ENCODE results near the gene RMND5B.
A peak's percentile ranks its signal among the peaks of the same experiment; 100 is the strongest.

The RMND5B gene

GRCh38 chr5:178150977-178151734 is 20.3 kb downstream of the RMND5B start:
- TF ChIP-seq SIN3A (IDR thresholded peaks at IDR 0.05; ENCODE audit: borderline replicate concordance, insufficient read depth, low read length) = no peak
- TF ChIP-seq, protein P1, sequence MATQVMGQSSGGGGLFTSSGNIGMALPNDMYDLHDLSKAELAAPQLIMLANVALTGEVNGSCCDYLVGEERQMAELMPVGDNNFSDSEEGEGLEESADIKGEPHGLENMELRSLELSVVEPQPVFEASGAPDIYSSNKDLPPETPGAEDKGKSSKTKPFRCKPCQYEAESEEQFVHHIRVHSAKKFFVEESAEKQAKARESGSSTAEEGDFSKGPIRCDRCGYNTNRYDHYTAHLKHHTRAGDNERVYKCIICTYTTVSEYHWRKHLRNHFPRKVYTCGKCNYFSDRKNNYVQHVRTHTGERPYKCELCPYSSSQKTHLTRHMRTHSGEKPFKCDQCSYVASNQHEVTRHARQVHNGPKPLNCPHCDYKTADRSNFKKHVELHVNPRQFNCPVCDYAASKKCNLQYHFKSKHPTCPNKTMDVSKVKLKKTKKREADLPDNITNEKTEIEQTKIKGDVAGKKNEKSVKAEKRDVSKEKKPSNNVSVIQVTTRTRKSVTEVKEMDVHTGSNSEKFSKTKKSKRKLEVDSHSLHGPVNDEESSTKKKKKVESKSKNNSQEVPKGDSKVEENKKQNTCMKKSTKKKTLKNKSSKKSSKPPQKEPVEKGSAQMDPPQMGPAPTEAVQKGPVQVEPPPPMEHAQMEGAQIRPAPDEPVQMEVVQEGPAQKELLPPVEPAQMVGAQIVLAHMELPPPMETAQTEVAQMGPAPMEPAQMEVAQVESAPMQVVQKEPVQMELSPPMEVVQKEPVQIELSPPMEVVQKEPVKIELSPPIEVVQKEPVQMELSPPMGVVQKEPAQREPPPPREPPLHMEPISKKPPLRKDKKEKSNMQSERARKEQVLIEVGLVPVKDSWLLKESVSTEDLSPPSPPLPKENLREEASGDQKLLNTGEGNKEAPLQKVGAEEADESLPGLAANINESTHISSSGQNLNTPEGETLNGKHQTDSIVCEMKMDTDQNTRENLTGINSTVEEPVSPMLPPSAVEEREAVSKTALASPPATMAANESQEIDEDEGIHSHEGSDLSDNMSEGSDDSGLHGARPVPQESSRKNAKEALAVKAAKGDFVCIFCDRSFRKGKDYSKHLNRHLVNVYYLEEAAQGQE (IDR thresholded peaks at IDR 0.05; ENCODE audit: insufficient read depth in 1 of 2, low read depth in 2 of 2, low read length in 2 of 2) = no peak
- TF ChIP-seq TAF1 (IDR thresholded peaks at IDR 0.05; ENCODE audit: borderline replicate concordance, insufficient read depth, low read length) = no peak
- TF ChIP-seq FOXP2 (optimal IDR thresholded peaks at IDR 0.05; ENCODE audit: borderline replicate concordance, extremely low read depth, extremely low read length, insufficient read depth) = no peak
- TF ChIP-seq POLR2AphosphoS5 (IDR thresholded peaks at IDR 0.05; ENCODE audit: low read depth, low read length) = no peak

DNA sequence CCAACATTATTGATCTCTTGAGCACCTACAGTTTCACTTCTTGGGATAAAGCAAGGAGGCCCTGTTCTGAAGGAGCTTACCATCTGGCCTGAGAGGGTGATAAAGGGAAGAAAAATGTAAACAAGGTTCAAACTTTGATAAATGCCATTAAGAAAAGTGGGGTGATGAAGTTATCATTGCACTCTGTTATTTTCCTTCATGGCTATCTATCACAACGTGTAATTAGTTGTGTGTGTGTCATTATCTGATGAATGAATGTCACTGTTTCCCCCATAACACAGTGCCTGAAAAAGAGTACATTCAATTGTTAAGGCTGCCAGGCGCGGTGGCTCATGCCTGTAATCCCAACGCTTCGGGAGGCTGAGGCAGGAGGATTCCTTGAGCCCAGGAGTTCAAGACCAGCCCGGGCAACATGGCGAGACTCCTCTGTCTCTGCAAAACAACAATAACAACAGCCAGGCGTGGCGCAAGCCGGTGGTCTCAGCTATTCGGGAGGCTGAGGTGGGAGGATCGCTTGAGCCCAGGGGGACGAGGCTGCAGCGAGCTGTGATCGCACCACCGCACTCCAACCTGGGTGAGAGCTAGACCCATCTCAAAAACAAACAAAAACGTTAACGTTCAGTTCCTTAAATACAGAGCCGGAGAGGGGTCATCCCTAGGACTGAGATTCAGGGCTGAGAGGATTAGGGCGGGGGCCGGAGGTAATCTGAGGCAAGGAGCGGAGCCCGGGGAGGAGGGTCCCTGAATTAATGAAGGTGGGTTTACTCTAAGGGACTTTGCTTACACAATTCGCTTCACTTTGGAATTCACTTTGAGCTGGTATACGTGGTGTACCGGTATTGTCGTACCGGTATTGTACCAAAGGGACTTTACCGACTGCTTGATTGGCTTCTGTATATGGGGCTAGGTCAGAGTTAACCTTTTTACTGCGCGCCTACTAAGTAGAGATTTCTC is 22.0 kb downstream of the RMND5B start:
- TF ChIP-seq FOXP2 (optimal IDR thresholded peaks at IDR 0.05; ENCODE audit: borderline replicate concordance, extremely low read depth, extremely low read length, insufficient read depth) = no peak
- no peak for TF ChIP-seq POLR2AphosphoS5 (IDR thresholded peaks at IDR 0.05; ENCODE audit: low read depth, low read length)
- TF ChIP-seq, protein P1 (IDR thresholded peaks at IDR 0.05; ENCODE audit: insufficient read depth in 1 of 2, low read depth in 2 of 2, low read length in 2 of 2) = no peak
- no peak for TF ChIP-seq TAF1 (IDR thresholded peaks at IDR 0.05; ENCODE audit: borderline replicate concordance, insufficient read depth, low read length)
- TF ChIP-seq SIN3A (IDR thresholded peaks at IDR 0.05; ENCODE audit: borderline replicate concordance, insufficient read depth, low read length) = no peak

GRCh38 chr5:178153530-178154340 is 22.9 kb downstream of the RMND5B start, which contains the start of gene NHP2:
Gene NHP2 (minus strand): TSS chr5:178153885. CDS start chr5:178153817, 68 bp downstream.
- TF ChIP-seq SIN3A (IDR thresholded peaks at IDR 0.05; ENCODE audit: borderline replicate concordance, insufficient read depth, low read length) (no peak; the same call in 1 of the 2 replicates), POLR2AphosphoS5 (IDR thresholded peaks at IDR 0.05; ENCODE audit: low read depth, low read length) (peak; percentile 71), FOXP2 (optimal IDR thresholded peaks at IDR 0.05; ENCODE audit: borderline replicate concordance, extremely low read depth, extremely low read length, insufficient read depth) (peak; percentile 81), TAF1 (IDR thresholded peaks at IDR 0.05; ENCODE audit: borderline replicate concordance, insufficient read depth, low read length) (peak; percentile 55; the same call in 1 of the 2 replicates)
- TF ChIP-seq, protein P1 (IDR thresholded peaks at IDR 0.05; ENCODE audit: insufficient read depth in 1 of 2, low read depth in 2 of 2, low read length in 2 of 2) = no peak

GRCh38 chr5:178155065-178155464 is 24.3 kb downstream of the RMND5B start:
- TF ChIP-seq POLR2AphosphoS5 (IDR thresholded peaks at IDR 0.05; ENCODE audit: low read depth, low read length) (no peak), TAF1 (IDR thresholded peaks at IDR 0.05; ENCODE audit: borderline replicate concordance, insufficient read depth, low read length) (no peak)

GRCh38 chr5:178160176-178160575 is 29.4 kb downstream of the RMND5B start:
- TF ChIP-seq POLR2AphosphoS5 (IDR thresholded peaks at IDR 0.05; ENCODE audit: low read depth, low read length) (no peak), SIN3A (IDR thresholded peaks at IDR 0.05; ENCODE audit: borderline replicate concordance, insufficient read depth, low read length) (no peak), TAF1 (IDR thresholded peaks at IDR 0.05; ENCODE audit: borderline replicate concordance, insufficient read depth, low read length) (no peak), FOXP2 (optimal IDR thresholded peaks at IDR 0.05; ENCODE audit: borderline replicate concordance, extremely low read depth, extremely low read length, insufficient read depth) (no peak)
- TF ChIP-seq, protein P1 (IDR thresholded peaks at IDR 0.05; ENCODE audit: insufficient read depth in 1 of 2, low read depth in 2 of 2, low read length in 2 of 2) = no peak
